ENCODE data around the gene F3.

F3 gene

GRCh38 chr1:94514095-94514727 is 27.3 kb downstream of the F3 start:
- Histone ChIP-seq H3K4me3 (ENCODE audit: low read depth, low read length) (no peak overlapping the region), H3K36me3 (no peaks in the 10 kb centered on the region), H3K4me1 (no peaks in the 10 kb centered on the region), H3K9me3 (no peaks in the 10 kb centered on the region), H3K27me3 (no peaks in the 10 kb centered on the region)
- DNase-seq = peak; percentile 17
- TF ChIP-seq CTCF (IDR thresholded peaks at IDR 0.05; ENCODE audit: low read depth, low read length) = peak; percentile 70

- Histone ChIP-seq H3K4me3 (ENCODE audit: low read depth, low read length) (no peak overlapping the region), H3K4me1 (no peaks in the 10 kb centered on the region), H3K9me3 (no peaks in the 10 kb centered on the region), H3K27me3 (no peaks in the 10 kb centered on the region), H3K36me3 (no peaks in the 10 kb centered on the region)
- DNase-seq = no peak
- TF ChIP-seq CTCF (IDR thresholded peaks at IDR 0.05; ENCODE audit: low read depth, low read length) = no peak
These were observed 28.7 kb downstream of the F3 start for GRCh38 chr1:94512816-94513215.

GRCh38 chr1:94504601-94505000 is 37.0 kb downstream of the F3 start:
- Histone ChIP-seq H3K36me3 (no peaks in the 10 kb centered on the region), H3K9me3 (no peaks in the 10 kb centered on the region), H3K27me3 (no peaks in the 10 kb centered on the region), H3K4me3 (ENCODE audit: low read depth, low read length) (no peak overlapping the region), H3K4me1 (no peaks in the 10 kb centered on the region)
- no peak for DNase-seq
- no peak for TF ChIP-seq CTCF (IDR thresholded peaks at IDR 0.05; ENCODE audit: low read depth, low read length)

- Histone ChIP-seq H3K4me1 (no peaks in the 10 kb centered on the region), H3K9me3 (no peaks in the 10 kb centered on the region), H3K27me3 (no peaks in the 10 kb centered on the region), H3K4me3 (ENCODE audit: low read depth, low read length) (no peak overlapping the region), H3K36me3 (no peaks in the 10 kb centered on the region)
- DNase-seq = no peak
- TF ChIP-seq CTCF (IDR thresholded peaks at IDR 0.05; ENCODE audit: low read depth, low read length) = no peak
These were observed 38.4 kb downstream of the F3 start for GRCh38 chr1:94503153-94503552.

GRCh38 chr1:94501935-94502334 is 39.6 kb downstream of the F3 start:
- no peak overlapping the region for H3K4me3 ChIP-seq (ENCODE audit: low read depth, low read length)
- no peak for TF ChIP-seq CTCF (IDR thresholded peaks at IDR 0.05; ENCODE audit: low read depth, low read length)
- H3K36me3 ChIP-seq = no peaks in the 10 kb centered on the region
- H3K27me3 ChIP-seq = no peaks in the 10 kb centered on the region
- H3K4me1 ChIP-seq = no peaks in the 10 kb centered on the region
- no peaks in the 10 kb centered on the region for H3K9me3 ChIP-seq
- no peak for DNase-seq

- DNase-seq = no peak
- H3K9me3 ChIP-seq = no peaks in the 10 kb centered on the region
- no peak overlapping the region for H3K4me3 ChIP-seq (ENCODE audit: low read depth, low read length)
- H3K27me3 ChIP-seq = no peaks in the 10 kb centered on the region
- no peak for TF ChIP-seq CTCF (IDR thresholded peaks at IDR 0.05; ENCODE audit: low read depth, low read length)
- H3K36me3 ChIP-seq = no peaks in the 10 kb centered on the region
- H3K4me1 ChIP-seq = no peaks in the 10 kb centered on the region
These were observed 40.1 kb downstream of the F3 start for GRCh38 chr1:94501426-94501825.

Measured in BE2C (cell line).